Measurements from ENCODE around the gene SMO. TPM values are rescaled to one million over a fixed set of nuclear protein-coding genes. Genes with fewer than 3 reads are reported as not detected.

Gene SMO
- total RNA-seq, 1 donor from 2014 or later = 22.1 TPM

DNA sequence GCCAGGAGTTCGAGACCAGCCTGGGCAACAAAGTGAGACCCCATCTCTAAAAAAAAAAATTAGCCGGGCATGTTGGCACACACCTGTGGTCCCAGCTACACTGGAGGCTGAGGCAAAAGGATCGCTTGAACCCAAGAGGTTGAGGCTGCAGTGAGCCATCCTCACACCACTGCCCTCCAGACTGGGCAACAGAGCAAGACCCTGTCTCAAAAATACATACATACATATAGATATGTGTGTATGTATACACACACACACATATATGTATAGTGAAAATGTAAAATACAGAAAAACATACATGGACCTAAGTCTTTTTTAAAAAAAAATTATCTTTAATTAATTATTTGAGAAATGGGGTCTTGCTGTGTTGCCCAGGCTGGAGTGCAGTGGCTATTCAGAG is 5.5 kb downstream of the SMO start:
- H3K27ac ChIP-seq = no peak overlapping the region
- peaks cover 32% of the 10 kb centered on the region for H3K4me1 ChIP-seq
- no peaks in the 10 kb centered on the region for H3K36me3 ChIP-seq
- DNase-seq (ENCODE audit: extremely low spot score in 2 of 2) = no peak
- intact Hi-C loops (cut with DNase I) = no loop called here
- no peaks in the 10 kb centered on the region for H3K27me3 ChIP-seq
- TF ChIP-seq, protein P1, sequence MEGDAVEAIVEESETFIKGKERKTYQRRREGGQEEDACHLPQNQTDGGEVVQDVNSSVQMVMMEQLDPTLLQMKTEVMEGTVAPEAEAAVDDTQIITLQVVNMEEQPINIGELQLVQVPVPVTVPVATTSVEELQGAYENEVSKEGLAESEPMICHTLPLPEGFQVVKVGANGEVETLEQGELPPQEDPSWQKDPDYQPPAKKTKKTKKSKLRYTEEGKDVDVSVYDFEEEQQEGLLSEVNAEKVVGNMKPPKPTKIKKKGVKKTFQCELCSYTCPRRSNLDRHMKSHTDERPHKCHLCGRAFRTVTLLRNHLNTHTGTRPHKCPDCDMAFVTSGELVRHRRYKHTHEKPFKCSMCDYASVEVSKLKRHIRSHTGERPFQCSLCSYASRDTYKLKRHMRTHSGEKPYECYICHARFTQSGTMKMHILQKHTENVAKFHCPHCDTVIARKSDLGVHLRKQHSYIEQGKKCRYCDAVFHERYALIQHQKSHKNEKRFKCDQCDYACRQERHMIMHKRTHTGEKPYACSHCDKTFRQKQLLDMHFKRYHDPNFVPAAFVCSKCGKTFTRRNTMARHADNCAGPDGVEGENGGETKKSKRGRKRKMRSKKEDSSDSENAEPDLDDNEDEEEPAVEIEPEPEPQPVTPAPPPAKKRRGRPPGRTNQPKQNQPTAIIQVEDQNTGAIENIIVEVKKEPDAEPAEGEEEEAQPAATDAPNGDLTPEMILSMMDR (IDR thresholded peaks at IDR 0.05) = no peak
- TF ChIP-seq POLR2AphosphoS5 (IDR thresholded peaks at IDR 0.05; ENCODE audit: insufficient read depth in 1 of 2, low read depth in 1 of 2) (no peak), POLR2A (IDR thresholded peaks at IDR 0.05) (no peak)
- H3K4me3 ChIP-seq = no peak overlapping the region
- no peaks in the 10 kb centered on the region for H3K9me3 ChIP-seq

DNA sequence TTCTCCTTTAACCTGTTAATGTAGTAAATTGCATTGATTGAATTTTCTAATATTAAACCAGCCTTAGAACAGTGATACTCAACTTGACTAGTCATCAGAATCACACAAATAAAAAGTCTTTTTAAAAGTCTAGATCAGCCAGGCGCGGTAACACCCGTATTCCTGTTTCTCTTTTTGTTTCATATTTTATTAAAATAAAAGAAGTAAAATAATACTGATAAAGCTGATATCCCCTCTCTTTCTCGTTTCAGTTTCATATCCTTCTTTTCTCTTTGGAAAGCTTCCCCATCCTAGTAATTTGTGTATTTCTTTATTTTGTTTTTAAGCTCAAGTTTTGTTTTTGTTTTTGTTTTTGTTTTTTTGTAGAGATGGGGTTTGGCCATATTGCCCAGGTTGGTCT is 9.3 kb downstream of the SMO start:
- no peak overlapping the region for H3K4me3 ChIP-seq
- no peak overlapping the region for H3K27ac ChIP-seq
- intact Hi-C loops (cut with DNase I) = no loop called here
- H3K36me3 ChIP-seq = no peaks in the 10 kb centered on the region
- no peaks in the 10 kb centered on the region for H3K9me3 ChIP-seq
- H3K27me3 ChIP-seq = no peaks in the 10 kb centered on the region
- TF ChIP-seq, protein P1 (IDR thresholded peaks at IDR 0.05) = no peak
- TF ChIP-seq POLR2AphosphoS5 (IDR thresholded peaks at IDR 0.05; ENCODE audit: insufficient read depth in 1 of 2, low read depth in 1 of 2) = no peak
- H3K4me1 ChIP-seq = peaks cover 2% of the 10 kb centered on the region
- no peak for DNase-seq (ENCODE audit: extremely low spot score in 2 of 2)

DNA sequence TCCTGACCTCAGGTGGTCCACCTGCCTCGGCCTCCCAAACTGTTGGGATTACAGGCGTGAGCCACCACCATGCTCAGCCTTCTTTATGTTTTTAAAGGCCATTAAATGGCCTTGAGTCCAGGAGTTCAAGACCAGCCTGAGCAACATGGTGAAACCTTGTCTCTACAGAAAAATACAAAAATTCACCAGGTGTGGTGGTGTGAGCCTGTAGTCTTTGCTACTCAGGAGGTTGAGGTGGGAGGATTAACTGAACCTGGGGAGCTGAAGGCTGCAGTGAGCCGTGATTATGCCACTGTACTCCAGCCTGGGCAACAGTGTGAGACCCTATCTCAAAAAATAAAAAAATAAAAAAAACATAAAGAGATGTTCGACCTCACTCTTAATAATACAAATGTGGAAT is 11.0 kb downstream of the SMO start:
- no peaks in the 10 kb centered on the region for H3K4me1 ChIP-seq
- H3K4me3 ChIP-seq = no peak overlapping the region
- intact Hi-C loops (cut with DNase I) = no loop called here
- TF ChIP-seq POLR2A (IDR thresholded peaks at IDR 0.05) = no peak
- TF ChIP-seq, protein P1 (IDR thresholded peaks at IDR 0.05) = no peak
- H3K27ac ChIP-seq = no peak overlapping the region
- no peaks in the 10 kb centered on the region for H3K27me3 ChIP-seq
- no peak for DNase-seq (ENCODE audit: extremely low spot score in 2 of 2)
- no peaks in the 10 kb centered on the region for H3K36me3 ChIP-seq
- H3K9me3 ChIP-seq = no peaks in the 10 kb centered on the region

DNA sequence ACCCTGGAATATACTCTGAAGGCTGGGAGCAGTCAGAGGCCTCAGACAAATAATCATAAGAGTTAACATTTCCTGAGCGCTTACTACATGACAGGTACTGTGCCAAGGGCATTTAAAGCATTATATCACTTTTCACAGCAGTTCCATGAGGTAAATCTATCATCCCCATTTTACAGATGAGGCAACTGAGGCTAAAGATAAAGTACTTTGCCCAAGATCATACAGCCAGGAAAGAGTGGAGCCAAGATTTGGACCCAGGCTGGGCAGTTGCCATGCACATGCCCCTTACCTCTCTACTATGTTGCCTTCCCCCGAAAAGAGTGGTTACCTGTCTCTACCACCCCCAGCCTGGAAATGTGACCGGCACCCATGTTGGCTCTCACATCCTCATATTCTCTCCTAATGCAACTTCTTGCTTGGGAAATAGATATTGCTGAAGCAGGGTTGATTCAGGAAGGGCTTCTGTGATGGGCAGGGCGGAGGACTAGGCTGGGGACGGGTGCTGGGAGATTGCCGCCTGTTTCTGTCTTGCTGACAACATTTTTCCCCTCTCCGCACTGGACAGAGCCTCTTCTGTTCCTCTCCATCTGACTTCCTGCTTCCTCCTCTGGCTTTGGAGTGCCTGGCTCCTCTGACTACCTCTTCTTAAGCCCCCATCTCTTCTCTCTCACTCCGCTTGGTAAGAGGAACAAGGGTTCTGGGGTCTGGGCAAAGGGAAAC is 13.8 kb downstream of the SMO start:
- Histone ChIP-seq H3K9me3 (no peaks in the 10 kb centered on the region), H3K4me3 (no peak overlapping the region), H3K27ac (no peak overlapping the region), H3K36me3 (peaks cover 0 to 10% of the 10 kb centered on the region in 2 donors), H3K4me1 (no peaks in the 10 kb centered on the region), H3K27me3 (no peaks in the 10 kb centered on the region)
- no peak for DNase-seq (ENCODE audit: extremely low spot score in 2 of 2)
- intact Hi-C loops (cut with DNase I) = no loop called here
- TF ChIP-seq, protein P1 (IDR thresholded peaks at IDR 0.05) = no peak
- TF ChIP-seq POLR2AphosphoS5 (IDR thresholded peaks at IDR 0.05; ENCODE audit: insufficient read depth in 1 of 2, low read depth in 1 of 2) = no peak
- no peak for TF ChIP-seq POLR2A (IDR thresholded peaks at IDR 0.05)

DNA sequence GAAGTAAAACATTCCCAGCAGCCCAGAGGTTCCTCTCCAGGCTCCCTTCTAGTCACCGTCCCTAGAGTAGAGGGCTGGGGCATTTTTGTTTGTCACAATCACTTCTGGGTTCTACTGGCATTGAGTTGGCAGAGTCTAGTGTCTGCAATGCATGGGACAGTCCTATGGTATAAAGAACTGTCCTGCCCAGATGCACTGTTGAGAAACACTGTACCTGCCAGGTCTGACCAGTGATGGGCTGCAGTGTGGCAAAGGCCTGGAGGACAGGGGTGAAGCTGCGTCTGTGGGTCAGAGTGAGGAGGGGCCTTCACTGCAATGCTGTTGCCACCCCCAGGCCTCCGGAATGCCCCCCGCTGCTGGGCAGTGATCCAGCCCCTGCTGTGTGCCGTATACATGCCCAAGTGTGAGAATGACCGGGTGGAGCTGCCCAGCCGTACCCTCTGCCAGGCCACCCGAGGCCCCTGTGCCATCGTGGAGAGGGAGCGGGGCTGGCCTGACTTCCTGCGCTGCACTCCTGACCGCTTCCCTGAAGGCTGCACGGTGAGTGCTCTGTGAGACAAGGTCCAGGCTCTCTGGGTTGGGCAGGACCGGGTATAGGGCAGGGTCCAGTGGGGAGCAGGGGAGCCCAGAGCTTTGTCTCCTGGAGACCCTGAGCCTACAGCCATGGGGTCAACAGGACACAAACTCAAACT is 14.8 kb downstream of the SMO start:
- no peak for TF ChIP-seq POLR2A (IDR thresholded peaks at IDR 0.05)
- TF ChIP-seq, protein P1 (IDR thresholded peaks at IDR 0.05) = no peak
- no peak for TF ChIP-seq POLR2AphosphoS5 (IDR thresholded peaks at IDR 0.05; ENCODE audit: insufficient read depth in 1 of 2, low read depth in 1 of 2)
- Histone ChIP-seq H3K27me3 (no peaks in the 10 kb centered on the region), H3K27ac (no peak overlapping the region), H3K4me1 (no peaks in the 10 kb centered on the region), H3K9me3 (no peaks in the 10 kb centered on the region), H3K4me3 (no peak overlapping the region), H3K36me3 (peaks cover 0 to 10% of the 10 kb centered on the region in 2 donors)
- intact Hi-C loops (cut with DNase I) = no loop called here
- DNase-seq (ENCODE audit: extremely low spot score in 2 of 2) = no peak

All from vagina (tissue), 2 donors.